Fibroblast of upper back skin (primary cell): ENCODE data around the gene OR2AT4.
A peak's percentile ranks its signal among the peaks of the same experiment; 100 is the strongest.
"Not testable (repeated sequence)": the region's sequence is repeated elsewhere in the genome, so short reads cannot be mapped to it uniquely, and the experiment has no call there.

Experiments
- DNase-seq: peaks from one replicate; pipeline ENCODE4 v3.0.0-alpha.2; 2013

OR2AT4 gene

GRCh38 chr11:75101424-75102128, 4.9 kb upstream of the OR2AT4 start:
- no peak for DNase-seq

DNA sequence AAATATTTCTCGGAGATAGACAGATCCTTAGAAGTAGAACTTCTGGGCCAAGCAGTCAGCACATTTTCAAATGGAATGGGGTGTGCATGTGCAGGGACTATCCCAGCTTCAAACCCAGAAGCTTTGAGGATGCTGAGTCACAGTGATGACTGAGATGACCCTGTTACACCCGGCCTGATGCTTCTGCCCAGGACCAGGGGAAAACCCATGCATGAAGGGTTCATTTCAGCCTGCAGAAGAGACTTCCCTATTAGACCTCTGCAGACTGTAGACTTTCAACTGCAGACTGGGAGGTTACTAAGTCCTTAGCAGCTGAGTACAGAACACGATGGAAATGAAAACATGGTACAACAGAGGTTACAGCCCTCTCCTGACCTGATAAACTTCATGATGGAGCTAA, 3.6 kb upstream of the OR2AT4 start:
- no peak for DNase-seq

DNA sequence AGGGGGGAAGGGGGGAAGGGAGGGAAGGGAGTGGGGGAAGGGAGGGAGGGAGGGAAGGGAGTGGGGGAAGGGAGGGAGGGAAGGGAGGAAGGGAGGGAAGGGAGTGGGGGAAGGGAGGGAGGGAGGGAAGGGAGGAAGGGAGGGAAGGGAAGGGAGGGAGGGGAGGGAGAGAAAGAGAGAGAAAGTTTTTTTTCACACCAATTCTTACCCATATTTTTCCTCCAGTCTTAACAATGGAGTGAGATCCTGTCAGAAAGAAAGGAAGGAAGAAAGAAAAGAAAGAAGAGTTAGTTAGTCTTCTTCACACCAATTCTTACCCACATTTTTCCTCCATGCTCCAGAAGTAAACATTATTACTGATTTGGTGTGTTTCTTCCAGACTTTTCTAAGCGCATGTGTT, 3.0 kb upstream of the OR2AT4 start:
- no peak for DNase-seq

DNA sequence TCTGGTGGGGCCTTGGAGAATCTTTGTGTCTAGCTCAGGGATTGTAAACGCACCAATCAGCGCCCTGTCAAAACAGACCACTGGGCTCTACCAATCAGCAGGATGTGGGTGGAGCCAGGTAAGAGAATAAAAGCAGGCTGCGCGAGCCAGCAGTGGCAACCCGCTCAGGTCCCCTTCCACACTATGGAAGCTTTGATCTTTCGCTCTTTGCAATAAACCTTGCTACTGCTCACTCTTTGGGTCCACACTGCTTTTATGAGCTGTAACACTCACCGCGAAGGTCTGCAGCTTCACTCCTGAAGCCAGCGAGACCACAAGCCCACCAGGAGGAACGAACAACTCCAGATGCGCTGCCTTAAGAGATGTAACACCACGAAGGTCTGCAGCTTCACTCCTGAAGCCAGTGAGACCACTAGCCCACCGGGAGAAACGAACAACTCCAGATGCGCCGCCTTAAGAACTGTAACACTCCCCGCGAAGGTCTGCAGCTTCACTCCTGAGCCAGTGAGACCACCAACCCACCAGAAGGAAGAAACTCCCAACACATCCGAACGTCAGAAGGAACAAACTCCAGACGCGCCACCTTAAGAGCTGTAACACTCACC, 2.3 kb upstream of the OR2AT4 start:
- DNase-seq, result not testable (repeated sequence)

DNA sequence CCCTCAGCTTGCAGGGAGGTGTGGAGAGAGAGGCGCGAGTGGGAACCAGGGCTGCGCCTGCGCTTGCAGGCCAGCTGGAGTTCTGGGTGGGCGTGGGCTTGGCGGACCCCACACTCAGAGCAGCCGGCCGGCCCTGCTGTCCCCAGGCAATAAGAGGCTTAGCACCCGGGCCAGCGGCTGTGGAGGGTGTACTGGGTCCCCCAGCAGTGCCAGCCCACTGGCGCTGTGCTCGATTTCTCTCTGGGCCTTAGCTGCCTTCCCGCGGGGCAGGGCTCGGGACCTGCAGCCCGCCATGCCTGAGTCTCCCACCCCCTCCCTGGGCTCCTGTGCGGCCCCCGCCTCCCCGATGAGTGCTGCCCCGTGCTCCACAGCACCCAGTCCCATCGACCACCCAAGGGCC, 1.5 kb upstream of the OR2AT4 start:
- DNase-seq, result not testable (repeated sequence)

DNA sequence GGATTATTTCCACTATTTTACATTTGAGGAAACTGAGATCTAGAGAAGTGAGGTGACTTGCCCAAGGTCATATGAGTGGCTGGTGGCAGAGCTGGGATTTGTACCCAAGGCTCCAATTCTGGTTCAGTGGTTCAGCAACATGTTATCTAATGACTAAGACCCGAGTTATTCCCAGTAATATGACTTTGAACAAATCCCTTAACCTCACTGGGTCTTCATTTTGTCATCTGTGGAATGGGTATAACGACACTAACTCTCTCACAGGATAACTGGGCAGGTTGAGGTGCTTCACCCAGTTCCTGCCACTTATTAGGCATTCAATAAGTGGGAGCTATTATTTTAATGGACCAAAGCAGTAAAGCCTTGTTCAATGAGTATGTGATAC, 489 bp upstream of the OR2AT4 start:
- no peak for DNase-seq

GRCh38 chr11:75094382-75094781, 2.3 kb downstream of the OR2AT4 start:
- not testable (repeated sequence) for DNase-seq

DNA sequence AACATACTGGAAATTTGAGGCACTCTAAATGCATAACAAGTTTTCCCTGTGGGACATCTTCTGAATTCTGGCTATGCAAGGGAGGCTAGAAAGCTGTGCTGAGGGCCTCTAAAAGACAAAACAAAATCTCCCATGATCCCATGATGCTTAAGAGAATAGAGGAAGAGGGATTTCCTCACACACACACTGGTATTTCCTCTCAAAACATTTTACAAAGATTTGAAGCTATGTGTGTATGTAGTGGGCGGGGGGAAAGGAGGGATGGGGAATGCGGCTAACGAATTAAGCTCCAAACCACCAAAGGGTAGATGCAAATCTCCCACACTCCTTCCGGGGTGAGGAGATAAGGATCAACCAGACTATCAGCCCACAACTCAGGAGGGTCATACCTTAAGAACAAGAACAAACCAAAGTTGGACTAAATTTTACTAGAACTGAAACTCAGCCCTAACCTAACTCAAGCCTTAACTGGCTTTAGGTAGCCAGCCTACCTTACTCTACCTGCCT, 6.0 kb downstream of the OR2AT4 start:
- DNase-seq, result no peak

GRCh38 chr11:75087319-75088305, 9.1 kb downstream of the OR2AT4 start:
- no peak for DNase-seq

DNA sequence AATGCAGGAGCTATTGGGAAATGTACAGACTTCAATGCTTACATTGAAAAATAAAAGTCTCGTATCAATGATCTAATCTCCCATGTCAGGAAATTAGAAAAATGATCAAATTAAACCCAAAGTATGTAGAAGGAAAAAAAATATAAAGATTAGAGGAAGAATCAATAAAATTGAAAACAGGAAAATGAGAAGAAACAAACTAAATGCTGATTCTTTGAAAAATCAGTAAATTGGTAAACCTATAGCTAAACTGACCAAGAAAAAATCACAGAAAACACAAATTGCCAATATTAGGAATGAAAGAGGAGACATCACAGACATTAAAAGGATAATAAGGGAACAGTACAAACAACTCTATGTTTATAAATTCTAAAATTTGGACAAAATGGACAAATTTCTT, 11.8 kb downstream of the OR2AT4 start:
- no peak for DNase-seq

DNA sequence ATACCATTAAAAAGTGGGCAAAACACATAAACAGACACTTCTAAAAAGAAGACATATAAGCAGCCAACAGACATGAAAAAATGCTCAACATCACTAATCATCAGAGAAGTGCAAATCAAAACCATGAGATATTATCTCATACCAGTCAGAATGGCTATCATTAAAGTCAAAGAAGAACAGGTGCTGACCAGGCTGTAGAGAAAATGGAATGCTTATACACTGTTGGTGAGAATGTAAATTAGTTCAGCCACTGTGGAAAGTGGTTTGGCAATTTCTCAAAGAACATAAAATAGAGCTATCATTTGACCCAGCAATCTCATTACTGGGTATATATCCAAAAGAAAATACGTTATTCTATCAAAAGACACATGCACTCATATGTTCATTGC, 13.5 kb downstream of the OR2AT4 start:
- no peak for DNase-seq

- no peak for DNase-seq
These were observed 14.0 kb downstream of the OR2AT4 start for GRCh38 chr11:75082601-75083216.

GRCh38 chr11:75079546-75079945, 17.1 kb downstream of the OR2AT4 start:
- DNase-seq, result no peak

DNA sequence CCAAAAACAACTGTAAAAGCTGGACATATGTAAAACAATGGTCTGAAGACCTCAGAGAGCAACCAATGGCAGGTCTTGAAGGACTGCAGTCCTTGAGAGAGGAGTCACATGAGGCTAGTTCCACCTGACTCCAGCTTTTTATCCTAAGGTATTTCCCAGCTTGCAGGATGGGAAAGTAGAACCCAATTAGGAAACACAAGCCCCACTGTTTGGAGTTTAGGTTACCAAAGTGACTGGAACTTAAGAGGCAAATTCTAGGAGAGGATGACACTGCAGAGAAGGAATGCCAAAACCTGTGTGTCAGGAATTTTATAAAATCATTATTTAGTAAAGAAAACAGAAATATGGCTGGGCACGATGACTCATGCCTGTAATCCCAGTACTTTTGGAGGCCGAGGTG, 18.4 kb downstream of the OR2AT4 start:
- DNase-seq, result no peak

DNA sequence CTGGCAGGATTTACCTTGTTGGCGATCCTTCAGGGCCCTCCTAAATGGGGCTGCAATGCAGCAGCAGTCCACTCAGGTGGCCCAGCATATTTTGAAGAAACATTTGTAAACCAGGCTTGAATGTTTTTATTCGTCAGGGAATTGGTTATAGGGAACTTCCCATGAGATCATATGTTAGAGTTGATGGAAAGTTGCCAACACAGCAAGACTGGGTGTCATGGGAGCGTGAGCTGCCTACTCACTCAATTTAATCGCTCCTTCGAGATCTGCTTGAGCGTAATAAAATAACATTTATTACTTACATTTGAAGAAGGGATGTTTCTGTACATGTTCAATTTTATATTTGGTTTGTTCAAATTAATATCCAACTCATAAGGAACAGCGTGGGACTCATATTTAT, 19.4 kb downstream of the OR2AT4 start:
- no peak for DNase-seq

GRCh38 chr11:75076671-75077070, 20.0 kb downstream of the OR2AT4 start:
- no peak for DNase-seq

- DNase-seq, result no peak
These were observed 23.1 kb downstream of the OR2AT4 start for GRCh38 chr11:75073459-75074190.

DNA sequence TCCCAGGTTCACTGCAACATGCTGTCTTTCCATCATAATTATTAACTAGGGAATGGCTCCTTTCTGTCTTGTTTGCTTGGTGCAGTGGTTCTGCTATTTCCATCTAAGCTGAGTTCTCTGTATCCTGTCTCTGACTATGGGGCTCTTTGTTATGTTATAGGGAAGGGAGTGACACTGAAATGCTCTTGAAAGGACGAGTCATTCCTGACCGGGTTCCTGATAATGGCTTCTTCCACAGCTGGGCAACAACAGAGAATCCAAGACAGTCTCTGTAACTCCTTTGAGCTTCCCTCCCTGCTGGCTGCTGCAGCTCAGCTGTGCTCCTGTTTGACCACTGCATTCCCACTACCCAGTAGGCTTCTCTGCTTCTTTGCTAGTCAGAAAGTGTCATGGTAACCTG, 24.1 kb downstream of the OR2AT4 start:
- DNase-seq, result no peak

DNA sequence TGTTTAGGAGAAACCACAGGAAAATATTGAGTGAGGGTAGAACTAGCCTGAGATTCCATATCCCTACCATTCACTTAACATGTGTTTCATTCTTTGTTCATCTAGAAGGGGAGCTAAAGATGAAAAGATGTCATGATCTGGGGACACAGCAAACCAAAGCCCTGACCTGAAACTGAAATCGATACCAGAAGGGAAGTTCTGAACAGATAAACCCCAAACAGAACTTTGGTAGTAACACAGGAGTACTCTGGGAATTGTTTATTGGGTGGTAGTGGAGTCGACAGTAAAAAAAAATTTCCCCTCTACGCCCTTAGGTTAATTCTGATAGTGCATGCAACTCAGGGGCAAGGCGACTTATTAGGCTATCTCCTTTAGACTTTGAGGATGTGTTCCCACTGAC, 27.2 kb downstream of the OR2AT4 start:
- no peak for DNase-seq

GRCh38 chr11:75068993-75069392, 27.7 kb downstream of the OR2AT4 start:
- no peak for DNase-seq

- DNase-seq, result no peak
These were observed 28.1 kb downstream of the OR2AT4 start for GRCh38 chr11:75068559-75068958.

- DNase-seq, result peak; percentile 5
These were observed 30.6 kb downstream of the OR2AT4 start for GRCh38 chr11:75066061-75066460.
